Nasal cavity respiratory epithelium epithelial cell of viscerocranial mucosa (primary cell): ENCODE results near the gene COX7A1. TPM values are rescaled to one million over a fixed set of nuclear protein-coding genes. Genes with fewer than 3 reads are reported as not detected.

Experiments
- total RNA-seq: library from RNA; depleted of rRNA; stranded (reverse); fragments of >200 nt; gene quantifications from 2 replicates; pipeline ENCODE4 v1.2.3, GENCODE V29; 2014

COX7A1 gene
- not detected in 2 replicates for total RNA-seq

GRCh38 chr19:36152352-36153091, at the start of gene COX7A1:
Gene COX7A1 (minus strand): TSS chr19:36152447. CDS start chr19:36152407, 40 bp downstream.

DNA sequence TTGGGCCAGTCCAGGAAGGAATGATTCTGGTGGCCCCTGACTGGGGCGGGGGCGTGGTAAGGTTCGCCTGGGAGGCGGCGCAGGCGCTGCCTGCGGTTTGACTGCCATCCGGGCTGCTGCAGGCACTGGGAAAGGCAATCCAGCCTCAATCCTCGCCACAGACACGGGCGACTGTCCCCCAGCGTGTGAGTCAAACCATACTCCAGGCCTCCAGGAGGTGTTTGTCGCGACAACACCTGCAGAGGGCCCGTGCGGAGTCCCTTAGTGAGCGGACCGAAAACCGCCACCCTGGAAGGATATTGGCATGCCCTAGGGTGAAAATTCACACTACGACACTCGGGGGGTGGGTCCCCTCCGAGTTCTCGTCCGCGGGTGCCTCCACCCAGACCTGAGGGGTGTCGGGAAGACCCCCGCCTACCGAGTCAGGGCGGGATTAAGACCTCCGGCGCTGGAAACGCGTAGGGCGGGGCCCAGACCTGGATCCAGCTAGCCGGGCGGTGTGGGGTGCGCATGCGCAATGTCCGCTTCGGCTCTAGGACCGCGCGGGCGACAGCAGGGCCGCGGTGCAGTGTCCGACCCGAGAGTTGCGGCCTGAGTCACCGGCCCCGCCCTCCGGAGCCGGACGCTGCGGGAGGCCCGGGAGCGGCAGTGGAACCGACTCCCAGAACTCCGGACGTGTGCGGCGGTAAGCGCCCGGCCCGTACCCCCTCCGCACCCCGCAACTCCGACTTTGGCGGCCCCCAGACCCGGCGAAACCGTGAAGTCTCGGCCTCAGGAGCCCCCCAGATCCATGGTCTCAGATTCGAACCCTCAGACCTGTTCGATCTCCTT, 12.6 kb downstream of the COX7A1 start, which contains the start of gene CAPNS1:
Gene CAPNS1, plus strand, starts transcription at position 594 of the 831 bp plus-strand sequence. CDS start 946 bp downstream, outside the sequence.

DNA sequence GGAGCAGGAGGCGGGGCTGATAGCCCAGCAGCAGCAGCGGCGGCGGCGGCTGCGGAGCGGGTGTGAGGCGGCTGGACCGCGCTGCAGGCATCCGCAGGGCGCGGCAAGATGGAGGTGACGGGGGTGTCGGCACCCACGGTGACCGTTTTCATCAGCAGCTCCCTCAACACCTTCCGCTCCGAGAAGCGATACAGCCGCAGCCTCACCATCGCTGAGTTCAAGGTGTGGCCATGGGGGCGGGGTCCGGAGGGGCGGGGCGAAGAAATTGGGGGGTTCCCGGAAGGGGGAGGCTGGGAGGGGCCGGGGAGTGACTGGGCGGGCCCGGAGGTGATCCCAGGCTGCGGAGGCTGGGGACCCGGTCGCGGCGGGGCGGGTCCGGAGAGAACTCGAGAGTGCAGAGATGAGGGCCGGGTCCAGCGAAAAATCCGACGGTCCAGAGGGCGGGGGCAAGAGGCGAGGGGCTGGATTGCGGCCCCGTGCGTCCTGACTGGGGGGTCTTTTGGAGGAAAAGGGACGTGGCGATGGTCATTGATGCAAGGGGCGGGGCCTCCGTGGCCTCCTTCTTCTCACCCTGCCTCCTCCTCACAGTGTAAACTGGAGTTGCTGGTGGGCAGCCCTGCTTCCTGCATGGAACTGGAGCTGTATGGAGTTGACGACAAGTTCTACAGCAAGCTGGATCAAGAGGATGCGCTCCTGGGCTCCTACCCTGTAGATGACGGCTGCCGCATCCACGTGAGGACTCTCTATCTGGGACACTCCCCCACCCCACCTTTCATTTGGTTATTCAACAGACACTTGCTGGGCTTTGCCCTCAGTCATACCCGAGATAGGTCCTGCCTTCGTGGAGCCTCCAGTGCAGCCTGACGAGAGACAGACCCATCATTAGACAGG, 36.5 kb downstream of the COX7A1 start, which contains the start of gene TBCB:
Gene TBCB, plus strand, starts transcription at position 16 of the 891 bp plus-strand sequence. Its CDS starts 93 bp downstream, at position 109.

GRCh38 chr19:36114721-36115452, 37.4 kb downstream of the COX7A1 start, which contains the start of gene POLR2I:
Gene POLR2I (minus strand): TSS chr19:36114875. CDS start chr19:36114856, 19 bp downstream.

DNA sequence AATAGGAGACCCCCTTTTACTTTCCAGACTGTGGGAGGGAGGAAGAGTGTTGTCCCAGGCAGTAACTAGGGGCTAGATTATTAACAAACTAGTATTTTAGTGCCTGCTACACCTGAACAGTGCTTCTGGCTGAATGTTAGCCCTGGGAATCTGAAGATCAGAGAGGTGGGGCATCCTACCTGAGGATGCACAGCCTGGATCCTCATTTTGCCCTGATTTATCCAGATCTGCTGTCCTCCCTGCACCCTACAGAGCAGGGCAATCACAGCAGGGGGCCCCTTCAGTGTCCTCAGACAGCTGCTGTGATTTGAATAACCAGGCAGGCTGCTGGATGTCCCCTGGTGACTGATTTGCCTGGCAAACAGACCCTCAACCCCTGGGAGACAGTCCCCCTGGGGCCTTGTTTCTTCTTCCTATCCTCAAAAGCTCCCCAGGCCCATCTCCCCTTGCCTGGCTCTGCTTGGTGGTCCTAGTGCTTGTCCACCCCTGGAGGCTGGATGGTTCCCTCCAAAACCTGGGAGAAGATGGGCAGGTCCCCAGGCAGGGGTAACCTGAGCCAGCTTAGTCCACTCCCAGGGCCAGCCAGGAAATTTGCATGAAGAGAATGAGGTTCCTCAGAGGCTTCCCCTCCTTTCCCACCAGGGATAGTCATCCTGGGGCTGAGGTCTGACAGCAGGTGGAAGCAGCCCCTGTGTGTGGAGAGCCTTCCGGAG, 41.6 kb downstream of the COX7A1 start, which contains the start of gene OVOL3:
Gene OVOL3, plus strand, starts transcription at position 657 of the 713 bp plus-strand sequence. CDS start 60 bp downstream, outside the sequence.

Other genes with a start within 250 kb of the COX7A1 start
- gene HCST, start 249.9 kb downstream of the COX7A1 start, total RNA-seq: 0.14 TPM in 1 of 2 replicates, not detected in the other
- gene TYROBP, start 244.2 kb downstream of the COX7A1 start, total RNA-seq: not detected in 2 replicates
- gene LRFN3, start 216.1 kb downstream of the COX7A1 start, total RNA-seq: 2.4 and 6.5 TPM in 2 replicates
- 7.5 and 16.1 TPM in 2 replicates for gene SDHAF1, start 157.3 kb downstream of the COX7A1 start, total RNA-seq
- 1.4 and 5.2 TPM in 2 replicates for gene SYNE4, start 143.6 kb downstream of the COX7A1 start, total RNA-seq
- gene ALKBH6, start 138.2 kb downstream of the COX7A1 start, total RNA-seq: 12.0 and 15.4 TPM in 2 replicates
- 0.36 TPM in 1 of 2 replicates, not detected in the other for gene CLIP3, start 119.6 kb downstream of the COX7A1 start, total RNA-seq
- 2.4 and 2.8 TPM in 2 replicates for gene THAP8, start 98.2 kb downstream of the COX7A1 start, total RNA-seq
- gene WDR62, start 97.5 kb downstream of the COX7A1 start, total RNA-seq: 0.28 and 0.68 TPM in 2 replicates
- gene OVOL3, start 41.3 kb downstream of the COX7A1 start, total RNA-seq: not detected in 2 replicates
- 63.3 and 89.9 TPM in 2 replicates for gene POLR2I, start 37.6 kb downstream of the COX7A1 start, total RNA-seq
- gene TBCB, start 37.0 kb downstream of the COX7A1 start, total RNA-seq: 102 and 103 TPM in 2 replicates
- gene CAPNS1, start 12.4 kb downstream of the COX7A1 start, total RNA-seq: 258 and 283 TPM in 2 replicates
- gene ZNF565, start 62.2 kb upstream of the COX7A1 start, total RNA-seq: 7.2 and 8.7 TPM in 2 replicates
- gene ZNF146, start 62.7 kb upstream of the COX7A1 start, total RNA-seq: 184 and 199 TPM in 2 replicates
- gene ZFP14, start 226.8 kb upstream of the COX7A1 start, total RNA-seq: 1.7 and 2.8 TPM in 2 replicates